Keratinocyte (primary cell): ENCODE results near the gene ITPK1. TPM values are rescaled to one million over a fixed set of nuclear protein-coding genes. Genes with fewer than 3 reads are reported as not detected.

ENCODE experiments used
- DNase-seq: peaks from one replicate; pipeline ENCODE4 v3.0.0-alpha.2; 2011; ENCODE audit warnings: low read depth, missing footprints, low spot score
- FAIRE-seq: peaks from 2 replicates; lab custom pipeline; 2011; peaks lifted over from hg19 to GRCh38; lab: Jason Lieb, UNC
- H2AFZ ChIP-seq: 2 replicates; pipeline ENCODE4 v1.6.0; 2012; ENCODE audit warnings: low read length, control low read depth, inconsistent platforms; ENCODE audit not compliant: control insufficient read depth
- H3K27ac ChIP-seq: 2 replicates; pipeline ENCODE4 v1.5.1; 2011; ENCODE audit warnings: low read length; ENCODE audit not compliant: control insufficient read depth, insufficient read depth
- H3K27me3 ChIP-seq: 3 replicates; pipeline ENCODE4 v1.6.0; 2011; ENCODE audit warnings: low read length; ENCODE audit not compliant: control insufficient read depth, insufficient read depth; ENCODE audit errors: extremely low read depth
- H3K36me3 ChIP-seq, 2 experiments: 2 replicates in 1 of 2; 3 replicates in 1 of 2; pipeline ENCODE4 v1.5.1; 2011; ENCODE audit warnings: low read length in 2 of 2, mild to moderate bottlenecking in 1 of 2; ENCODE audit not compliant: control insufficient read depth in 2 of 2, insufficient read depth in 2 of 2; ENCODE audit errors: extremely low read depth in 1 of 2
- H3K4me1 ChIP-seq: 3 replicates; pipeline ENCODE4 v1.5.1; 2011; ENCODE audit warnings: low read length; ENCODE audit not compliant: control insufficient read depth, insufficient read depth; ENCODE audit errors: extremely low read depth
- H3K4me2 ChIP-seq: 3 replicates; pipeline ENCODE4 v1.6.0; 2011; ENCODE audit warnings: low read depth, low read length; ENCODE audit not compliant: control insufficient read depth, insufficient read depth; ENCODE audit errors: extremely low read depth
- H3K4me3 ChIP-seq, 3 experiments: fragments of 200-600 bp in 1 of 3; sonication (generic) in 1 of 3; 2 replicates in 2 of 3; 3 replicates in 1 of 3; pipeline ENCODE4 v1.5.1; 2011 to 2016; ENCODE audit warnings: low read length in 3 of 3, mild to moderate bottlenecking in 3 of 3, control low read depth in 2 of 3, inconsistent platforms in 1 of 3, low read depth in 1 of 3, mixed read lengths in 1 of 3, mixed run types in 1 of 3, moderate library complexity in 1 of 3; ENCODE audit not compliant: control insufficient read depth in 2 of 3, insufficient read depth in 2 of 3; ENCODE audit errors: extremely low read depth in 1 of 3
- H3K79me2 ChIP-seq: 2 replicates; pipeline ENCODE4 v1.6.0; 2012; ENCODE audit warnings: low read length; ENCODE audit not compliant: control insufficient read depth, insufficient read depth
- H3K9ac ChIP-seq: 3 replicates; pipeline ENCODE4 v1.6.0; 2011; ENCODE audit warnings: low read length; ENCODE audit not compliant: control insufficient read depth, insufficient read depth; ENCODE audit errors: extremely low read depth
- H3K9me1 ChIP-seq: 3 replicates; pipeline ENCODE4 v1.6.0; 2011; ENCODE audit warnings: low read length; ENCODE audit not compliant: control insufficient read depth, insufficient read depth; ENCODE audit errors: extremely low read depth
- H3K9me3 ChIP-seq: 2 replicates; pipeline ENCODE4 v1.5.1; 2012; ENCODE audit warnings: low read depth, low read length; ENCODE audit not compliant: control insufficient read depth
- H4K20me1 ChIP-seq: 3 replicates; pipeline ENCODE4 v1.6.0; 2011; ENCODE audit warnings: low read length; ENCODE audit not compliant: control insufficient read depth, insufficient read depth; ENCODE audit errors: extremely low read depth
- CTCF ChIP-seq, 3 experiments: IDR thresholded peaks in 1 of 3; conservative IDR thresholded peaks in 1 of 3; optimal IDR thresholded peaks in 1 of 3; 2 replicates in 2 of 3; 3 replicates in 1 of 3; pipeline versions ENCODE3 to v1.5.1; 2011; ENCODE audit warnings: low read length in 3 of 3, mild to moderate bottlenecking in 3 of 3, moderate library complexity in 2 of 3, control low read depth in 1 of 3, inconsistent platforms in 1 of 3; ENCODE audit not compliant: insufficient read depth in 2 of 3; ENCODE audit errors: extremely low read depth in 1 of 3
- EZH2 ChIP-seq: IDR thresholded peaks from one replicate; pipeline ENCODE4 v1.6.1; 2012; ENCODE audit warnings: inconsistent platforms, mild to moderate bottlenecking, low read length, moderate library complexity
- dilution Hi-C: fragments of 300-500 bp; cut with MboI; formaldehyde crosslinking; loops from one replicate; pipeline ENCODE4 v1.7.0; 2020; ENCODE audit warnings: low sequenced_read_pairs; ENCODE audit not compliant: extremely low pct_ligation_motif_present
- polyA plus RNA-seq, 5 experiments: library from polyadenylated mRNA; depleted of rRNA in 3 of 5; stranded (reverse) in 3 of 5; stranded (forward) in 1 of 5; unstranded in 1 of 5; fragments of >200 nt; gene quantifications; 1 replicate in 1 of 5; 2 replicates in 3 of 5; 3 replicates in 1 of 5; pipeline versions ENCODE4 v1.2.1 to v1.2.3, GENCODE V29; 2011 to 2012; ENCODE audit warnings: missing spikeins in 2 of 5, low read depth in 1 of 5, low replicate concordance in 1 of 5

ITPK1 gene
- polyA plus RNA-seq, 1 donor (not counting 4 experiments of a cell fraction or from before 2014, with no cell fraction given): 67.8 TPM

- H3K9me3 ChIP-seq: no peaks in the 10 kb centered on the region
- FAIRE-seq: no peak
- no peak overlapping the region for H3K4me2 ChIP-seq
- no peak overlapping the region for H2AFZ ChIP-seq
- no peaks in the 10 kb centered on the region for H4K20me1 ChIP-seq
- H3K4me3 ChIP-seq: no peak overlapping the region
- dilution Hi-C loops: no loop called here
- no peak overlapping the region for H3K27ac ChIP-seq
- H3K36me3 ChIP-seq: no peaks in the 10 kb centered on the region
- peaks cover 17% of the 10 kb centered on the region for H3K27me3 ChIP-seq
- TF ChIP-seq EZH2: no peak
- no peak for TF ChIP-seq CTCF (optimal IDR thresholded peaks at IDR 0.05 in 1 of 3, IDR thresholded peaks at IDR 0.05 in 1 of 3, conservative IDR thresholded peaks at IDR 0.05 in 1 of 3; ENCODE audit: extremely low read depth in 1 of 3, insufficient read depth in 2 of 3, low read length in 3 of 3)
- no peak overlapping the region for H3K9ac ChIP-seq
- H3K79me2 ChIP-seq: no peaks in the 10 kb centered on the region
- no peaks in the 10 kb centered on the region for H3K4me1 ChIP-seq
- DNase-seq: no peak
- no peaks in the 10 kb centered on the region for H3K9me1 ChIP-seq
Observed at GRCh38 chr14:92888896-92889295, 226.8 kb downstream of the ITPK1 start.

GRCh38 chr14:92887157-92887556 lies 228.6 kb downstream of the ITPK1 start:
- H3K79me2 ChIP-seq: no peaks in the 10 kb centered on the region
- no peak overlapping the region for H3K4me3 ChIP-seq
- no peak overlapping the region for H3K27ac ChIP-seq
- H3K36me3 ChIP-seq: no peaks in the 10 kb centered on the region
- no peaks in the 10 kb centered on the region for H3K9me1 ChIP-seq
- TF ChIP-seq EZH2 (no peak), CTCF (optimal IDR thresholded peaks at IDR 0.05 in 1 of 3, IDR thresholded peaks at IDR 0.05 in 1 of 3, conservative IDR thresholded peaks at IDR 0.05 in 1 of 3; ENCODE audit: extremely low read depth in 1 of 3, insufficient read depth in 2 of 3, low read length in 3 of 3) (no peak)
- H3K27me3 ChIP-seq: peaks cover 17% of the 10 kb centered on the region
- no peak for FAIRE-seq
- dilution Hi-C loops: no loop called here
- H3K9me3 ChIP-seq: no peaks in the 10 kb centered on the region
- no peak overlapping the region for H3K4me2 ChIP-seq
- DNase-seq: no peak
- no peaks in the 10 kb centered on the region for H4K20me1 ChIP-seq
- no peaks in the 10 kb centered on the region for H3K4me1 ChIP-seq
- no peak overlapping the region for H3K9ac ChIP-seq
- no peak overlapping the region for H2AFZ ChIP-seq

Other genes with a start within 250 kb of the ITPK1 start
- 0.04 to 0.08 TPM in 2 of 3 replicates, not detected in the other for gene CHGA, start 192.8 kb downstream of the ITPK1 start, polyA plus RNA-seq
- 13.7 to 17.8 TPM (median 17.2 TPM) in 3 replicates for gene MOAP1, start 69.0 kb upstream of the ITPK1 start, polyA plus RNA-seq
- gene LYSET, start 69.4 kb upstream of the ITPK1 start, polyA plus RNA-seq: 15.3 to 24.6 TPM (median 23.2 TPM) in 3 replicates
- gene GON7, start 91.1 kb upstream of the ITPK1 start, polyA plus RNA-seq: 6.9 to 12.6 TPM (median 9.3 TPM) in 3 replicates
- 10.2 to 17.2 TPM (median 15.4 TPM) in 3 replicates for gene UBR7, start 91.3 kb upstream of the ITPK1 start, polyA plus RNA-seq
- gene BTBD7, start 217.1 kb upstream of the ITPK1 start, polyA plus RNA-seq: 23.2 to 35.1 TPM (median 25.1 TPM) in 3 replicates
- not detected in 3 replicates for gene COX8C, start 231.3 kb upstream of the ITPK1 start, polyA plus RNA-seq